ENCODE data around the gene MPRIP. TPM values are rescaled to one million over a fixed set of nuclear protein-coding genes. Genes with fewer than 3 reads are reported as not detected.

MPRIP gene
- total RNA-seq, 1 donor from 2014 or later = 224 TPM

DNA sequence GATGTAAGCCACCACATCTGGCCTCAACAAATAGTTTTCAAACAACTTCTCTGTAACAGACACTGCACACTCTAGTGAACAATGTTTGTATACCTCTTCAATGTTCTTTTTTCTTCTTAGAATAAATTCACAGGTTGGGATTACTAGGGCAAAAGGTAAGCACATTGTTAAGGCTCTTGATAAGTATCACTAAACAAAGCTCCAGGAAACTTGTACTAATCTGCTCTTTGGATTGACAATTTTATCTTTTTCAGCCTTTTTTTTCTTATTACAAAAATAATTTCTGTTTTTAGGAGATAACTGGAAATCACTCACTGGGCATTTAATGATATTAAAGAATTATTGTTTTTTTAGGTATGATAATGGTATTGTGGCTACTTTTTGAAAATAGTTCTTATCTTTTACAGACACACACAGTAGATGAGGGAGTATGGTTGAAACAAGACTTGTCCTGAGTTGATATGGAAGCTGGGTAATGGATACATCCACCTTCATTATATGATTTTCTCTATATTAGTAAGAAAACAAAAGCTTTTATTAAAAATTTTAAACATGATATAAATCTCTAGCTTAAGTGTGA is 7.7 kb upstream of the MPRIP start:
- no peaks in the 10 kb centered on the region for H3K9me3 Mint-ChIP-seq
- no peak overlapping the region for H3K27ac Mint-ChIP-seq
- no peaks in the 10 kb centered on the region for H3K36me3 Mint-ChIP-seq
- TF ChIP-seq CTCF (IDR thresholded peaks at IDR 0.05; ENCODE audit: unreplicated experiment) = no peak
- no peaks in the 10 kb centered on the region for H3K27me3 Mint-ChIP-seq (ENCODE audit: low read depth)
- H3K4me1 Mint-ChIP-seq = peaks cover 18% of the 10 kb centered on the region
- no peak for DNase-seq (ENCODE audit: low spot score in 2 of 2, unreplicated experiment in 2 of 2)
- no peak overlapping the region for H3K4me3 Mint-ChIP-seq

DNA sequence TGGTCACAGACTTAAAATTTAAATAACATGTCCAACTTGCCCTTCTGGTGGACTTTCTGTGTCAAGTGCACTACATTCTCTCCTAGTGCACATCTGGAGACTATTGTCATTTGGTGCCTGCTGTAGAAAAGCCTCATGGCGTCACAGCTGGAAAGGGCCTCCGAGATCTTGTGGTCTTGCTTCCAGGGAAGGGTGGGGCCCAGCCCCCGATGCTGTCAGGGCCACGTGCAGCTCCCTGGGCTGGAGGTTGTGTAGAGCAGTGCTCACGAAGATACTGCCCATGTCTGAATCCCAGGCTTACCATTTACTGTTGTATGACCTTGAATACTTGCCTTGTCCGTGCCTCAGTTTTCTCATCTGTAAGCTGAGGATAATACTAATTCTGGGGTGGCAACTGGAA is 6.8 kb upstream of the MPRIP start:
- no peak overlapping the region for H3K4me3 Mint-ChIP-seq
- no peaks in the 10 kb centered on the region for H3K9me3 Mint-ChIP-seq
- H3K36me3 Mint-ChIP-seq = no peaks in the 10 kb centered on the region
- TF ChIP-seq CTCF (IDR thresholded peaks at IDR 0.05; ENCODE audit: unreplicated experiment) = no peak
- no peaks in the 10 kb centered on the region for H3K27me3 Mint-ChIP-seq (ENCODE audit: low read depth)
- peaks cover 14% of the 10 kb centered on the region for H3K4me1 Mint-ChIP-seq
- no peak for DNase-seq (ENCODE audit: low spot score in 2 of 2, unreplicated experiment in 2 of 2)
- H3K27ac Mint-ChIP-seq = no peak overlapping the region

GRCh38 chr17:17035920-17036523 is 6.2 kb upstream of the MPRIP start:
- Mint-ChIP-seq H3K9me3 (no peaks in the 10 kb centered on the region), H3K27ac (no peak overlapping the region), H3K4me1 (peaks cover 12% of the 10 kb centered on the region), H3K4me3 (no peak overlapping the region), H3K27me3 (ENCODE audit: low read depth) (no peaks in the 10 kb centered on the region), H3K36me3 (no peaks in the 10 kb centered on the region)
- no peak for DNase-seq (ENCODE audit: low spot score in 2 of 2, unreplicated experiment in 2 of 2)
- no peak for TF ChIP-seq CTCF (IDR thresholded peaks at IDR 0.05; ENCODE audit: unreplicated experiment)

DNA sequence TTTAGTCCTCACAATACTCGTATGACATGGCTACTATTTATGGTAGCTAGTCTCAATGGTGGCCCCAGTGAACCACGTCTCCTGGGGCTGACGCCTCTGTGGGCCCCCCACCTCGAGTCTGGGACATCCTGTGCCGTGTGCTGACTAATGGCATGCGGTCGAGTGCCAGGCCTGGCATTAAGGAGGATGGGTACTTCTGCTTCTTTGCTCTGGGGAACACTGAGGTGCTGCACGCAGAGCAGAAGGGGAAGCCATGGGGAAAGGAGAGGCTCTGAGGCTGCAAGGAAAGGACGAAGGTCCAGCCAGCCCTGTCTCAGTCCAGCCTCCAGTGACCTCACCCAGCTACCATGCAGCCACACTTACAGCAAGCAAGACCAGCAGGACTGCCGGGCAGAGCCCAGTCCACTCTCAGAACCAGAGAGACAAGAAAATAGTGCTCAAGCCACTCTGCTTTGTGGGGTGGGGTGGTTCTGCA is 5.7 kb upstream of the MPRIP start:
- H3K36me3 Mint-ChIP-seq = no peaks in the 10 kb centered on the region
- H3K27ac Mint-ChIP-seq = no peak overlapping the region
- no peak for TF ChIP-seq CTCF (IDR thresholded peaks at IDR 0.05; ENCODE audit: unreplicated experiment)
- no peak overlapping the region for H3K4me3 Mint-ChIP-seq
- H3K27me3 Mint-ChIP-seq (ENCODE audit: low read depth) = no peaks in the 10 kb centered on the region
- H3K4me1 Mint-ChIP-seq = peaks cover 17% of the 10 kb centered on the region
- H3K9me3 Mint-ChIP-seq = no peaks in the 10 kb centered on the region
- no peak for DNase-seq (ENCODE audit: low spot score in 2 of 2, unreplicated experiment in 2 of 2)

DNA sequence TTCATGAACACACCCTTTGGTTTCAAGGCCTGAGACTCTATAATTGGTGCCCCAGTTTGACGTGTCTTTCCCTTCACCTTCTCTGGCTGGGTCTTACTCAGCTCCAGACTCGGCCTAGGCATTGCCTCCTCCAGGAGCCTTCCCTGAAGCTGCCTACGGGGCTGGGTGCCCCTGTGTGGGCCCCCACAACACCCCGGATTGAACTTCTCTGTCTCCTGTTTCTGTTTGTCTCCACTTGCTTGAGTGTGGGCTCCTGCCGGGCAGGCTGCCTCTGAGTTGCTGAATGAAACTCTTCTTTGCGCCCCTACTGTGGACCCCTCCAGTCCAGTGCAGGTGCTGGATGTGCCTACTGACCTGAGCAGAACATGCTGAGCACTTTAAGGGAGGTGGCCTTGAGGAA is 2.3 kb upstream of the MPRIP start:
- H3K4me3 Mint-ChIP-seq = no peak overlapping the region
- H3K4me1 Mint-ChIP-seq = peaks cover 29% of the 10 kb centered on the region
- H3K36me3 Mint-ChIP-seq = no peaks in the 10 kb centered on the region

More for the DNA sequence above, 2.3 kb upstream of the MPRIP start:
- Mint-ChIP-seq H3K9me3 (no peaks in the 10 kb centered on the region), H3K27me3 (ENCODE audit: low read depth) (no peaks in the 10 kb centered on the region), H3K27ac (no peak overlapping the region)
- no peak for DNase-seq (ENCODE audit: low spot score in 2 of 2, unreplicated experiment in 2 of 2)
- TF ChIP-seq CTCF (IDR thresholded peaks at IDR 0.05; ENCODE audit: unreplicated experiment) = no peak

Measured in mesothelial cell of epicardium (in vitro differentiated cells).